ENCODE results near the gene HS3ST5. TPM values are rescaled to one million over a fixed set of nuclear protein-coding genes. Genes with fewer than 3 reads are reported as not detected.

HS3ST5 gene
- total RNA-seq, 6 experiments from 2014 or later: not detected

DNA sequence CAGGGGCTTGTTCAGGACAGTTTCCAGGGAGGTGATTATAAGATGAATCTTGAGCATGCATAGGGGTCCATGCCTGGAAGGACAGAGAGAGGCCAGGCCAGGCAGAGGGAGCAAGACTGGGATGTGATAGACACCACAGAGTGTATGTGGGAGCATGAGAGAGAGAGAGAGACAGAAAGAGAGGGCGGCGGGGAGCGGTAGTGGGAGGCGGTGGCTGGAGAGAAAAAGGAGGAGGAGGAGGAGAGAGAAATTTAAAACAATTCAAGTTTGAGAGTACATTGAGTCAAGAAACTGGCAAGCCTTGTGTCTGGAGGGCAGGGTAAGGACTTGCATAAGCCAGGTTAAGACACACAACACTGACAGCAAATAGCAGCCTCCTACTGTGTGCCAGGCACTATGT is 209.0 kb downstream of the HS3ST5 start:
- 66% methylated on average over 4 of the region's 4 CpGs for WGBS (ENCODE audit: insufficient coverage, low coverage, low lambda C conversion rate, missing lambda C conversion rate)
- no peak for DNase-seq
- TF ChIP-seq POLR2A (IDR thresholded peaks at IDR 0.05) (no peak), CTCF (IDR thresholded peaks at IDR 0.05) (no peak)
- H3K27ac ChIP-seq: no peak overlapping the region
- no peaks in the 10 kb centered on the region for H3K4me1 ChIP-seq
- no peaks in the 10 kb centered on the region for H3K9me3 ChIP-seq
- intact Hi-C loops (cut with DNase I): no loop called here
- no peak for ATAC-seq
- H3K36me3 ChIP-seq: no peaks in the 10 kb centered on the region
- no peak overlapping the region for H3K4me3 ChIP-seq
- no peaks in the 10 kb centered on the region for H3K27me3 ChIP-seq

DNA sequence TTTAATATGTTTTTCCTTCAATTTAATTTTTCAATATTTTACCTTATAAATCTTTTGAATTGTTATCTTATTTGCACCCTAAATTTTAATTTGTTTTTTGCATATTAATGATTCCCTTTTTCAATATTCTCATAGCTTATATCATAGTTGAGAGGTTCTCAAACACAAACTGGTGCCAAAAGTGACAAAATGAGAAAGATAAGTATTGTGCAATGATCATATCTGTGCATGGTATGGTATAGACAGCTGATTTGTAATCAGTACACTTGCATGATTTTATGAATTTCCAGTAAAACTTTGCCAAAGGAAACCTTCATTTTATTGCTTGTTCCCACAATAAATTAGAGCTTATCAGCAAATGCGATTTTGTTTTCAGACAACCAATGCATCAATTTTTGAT is 210.9 kb downstream of the HS3ST5 start:
- intact Hi-C loops (cut with DNase I): no loop called here
- no peaks in the 10 kb centered on the region for H3K4me1 ChIP-seq
- no peak overlapping the region for H3K27ac ChIP-seq
- DNase-seq: no peak
- H3K27me3 ChIP-seq: no peaks in the 10 kb centered on the region
- no peak overlapping the region for H3K4me3 ChIP-seq
- H3K36me3 ChIP-seq: no peaks in the 10 kb centered on the region
- no peak for TF ChIP-seq CTCF (IDR thresholded peaks at IDR 0.05)
- TF ChIP-seq POLR2A (IDR thresholded peaks at IDR 0.05): no peak
- no peaks in the 10 kb centered on the region for H3K9me3 ChIP-seq
- 60% methylated on average over 1 of the region's 1 CpG for WGBS (ENCODE audit: insufficient coverage, low coverage, low lambda C conversion rate, missing lambda C conversion rate)
- no peak for ATAC-seq

GRCh38 chr6:114125576-114125975 is 217.2 kb downstream of the HS3ST5 start:
- intact Hi-C loops (cut with DNase I): no loop called here
- WGBS (ENCODE audit: insufficient coverage, low coverage, low lambda C conversion rate, missing lambda C conversion rate): 60% methylated on average over 3 of the region's 3 CpGs
- ATAC-seq (no peak), DNase-seq (no peak)
- no peaks in the 10 kb centered on the region for H3K9me3 ChIP-seq
- no peaks in the 10 kb centered on the region for H3K36me3 ChIP-seq
- no peaks in the 10 kb centered on the region for H3K4me1 ChIP-seq
- TF ChIP-seq POLR2A (IDR thresholded peaks at IDR 0.05) (no peak), CTCF (IDR thresholded peaks at IDR 0.05) (no peak)
- no peak overlapping the region for H3K27ac ChIP-seq
- no peak overlapping the region for H3K4me3 ChIP-seq
- no peaks in the 10 kb centered on the region for H3K27me3 ChIP-seq

DNA sequence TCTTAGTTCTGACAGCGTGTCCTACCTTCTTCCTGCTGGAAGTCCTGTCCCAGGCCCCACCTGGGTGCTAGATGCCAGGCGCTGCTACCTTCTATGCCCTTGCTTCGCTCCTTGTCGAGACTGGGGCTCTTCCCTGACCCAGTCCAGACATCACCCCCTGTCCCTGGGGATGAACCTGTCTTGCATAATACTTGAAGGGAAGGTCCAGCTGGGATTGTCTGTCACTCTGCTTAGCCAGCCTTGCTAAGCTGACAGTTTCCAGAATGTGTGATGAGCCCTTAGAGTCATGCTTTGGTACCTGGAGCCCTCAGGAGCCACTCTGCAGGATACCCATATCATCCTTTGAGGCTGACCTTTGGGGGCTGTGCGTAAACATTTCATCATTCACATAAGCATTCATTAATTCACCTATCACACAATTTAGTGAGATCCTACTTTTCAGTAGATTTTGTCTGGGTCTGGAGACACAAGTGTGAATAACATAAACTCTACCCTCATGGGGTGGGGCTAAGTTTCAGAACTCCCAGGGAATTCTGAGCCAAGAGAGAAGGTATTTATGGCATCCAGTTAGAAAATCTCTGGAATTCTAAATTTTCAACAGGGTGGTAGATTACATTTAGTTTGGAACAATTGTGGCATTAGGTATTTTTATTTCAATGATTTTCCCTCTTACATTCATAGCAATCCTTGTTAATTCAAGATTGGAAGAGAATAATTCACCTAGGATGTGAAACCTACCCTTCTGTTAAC is 220.7 kb downstream of the HS3ST5 start:
- H3K4me3 ChIP-seq: no peak overlapping the region
- H3K27me3 ChIP-seq: no peaks in the 10 kb centered on the region
- H3K4me1 ChIP-seq: no peaks in the 10 kb centered on the region
- ATAC-seq (no peak), DNase-seq (no peak)
- no peak for TF ChIP-seq POLR2A (IDR thresholded peaks at IDR 0.05)
- no peak for TF ChIP-seq CTCF (IDR thresholded peaks at IDR 0.05)
- H3K36me3 ChIP-seq: no peaks in the 10 kb centered on the region
- no peaks in the 10 kb centered on the region for H3K9me3 ChIP-seq
- WGBS (ENCODE audit: insufficient coverage, low coverage, low lambda C conversion rate, missing lambda C conversion rate): 59% methylated on average over 5 of the region's 5 CpGs
- H3K27ac ChIP-seq: no peak overlapping the region
- intact Hi-C loops (cut with DNase I): no loop called here
